Type B pancreatic cell (in vitro differentiated cells): ENCODE measurements around the gene LHFPL2. TPM values are rescaled to one million over a fixed set of nuclear protein-coding genes. Genes with fewer than 3 reads are reported as not detected.
A peak's percentile ranks its signal among the peaks of the same experiment; 100 is the strongest.

Source experiments
- DNase-seq: peaks from one replicate; pipeline ENCODE4 v3.0.0; 2021; ENCODE audit warnings: mixed read lengths; ENCODE audit not compliant: unreplicated experiment; ENCODE audit errors: extremely low spot score
- H3K27ac Mint-ChIP-seq: 2 replicates; pipeline ENCODE4 v1.8.0; 2021; ENCODE audit warnings: mild to moderate bottlenecking, mixed read lengths
- H3K27me3 Mint-ChIP-seq: 2 replicates; pipeline ENCODE4 v1.8.0; 2021; ENCODE audit warnings: mixed read lengths
- H3K36me3 Mint-ChIP-seq: 2 replicates; pipeline ENCODE4 v1.8.0; 2021; ENCODE audit warnings: mixed read lengths
- H3K4me1 Mint-ChIP-seq: one replicate; pipeline ENCODE4 v1.8.0; 2021; ENCODE audit warnings: mixed read lengths; ENCODE audit not compliant: unreplicated experiment
- H3K4me3 Mint-ChIP-seq: 2 replicates; pipeline ENCODE4 v1.8.0; 2021; ENCODE audit warnings: mild to moderate bottlenecking, mixed read lengths
- H3K9me3 Mint-ChIP-seq: 2 replicates; pipeline ENCODE4 v1.8.0; 2021; ENCODE audit warnings: mixed read lengths
- CTCF ChIP-seq: fragments of 200-600 bp; sonication (generic); conservative IDR thresholded peaks from 2 replicates; pipeline ENCODE4 v1.5.0; 2021; ENCODE audit warnings: antibody characterized with exemption, mild to moderate bottlenecking
- total RNA-seq: library from RNA; stranded (reverse); gene quantifications from 2 replicates; pipeline ENCODE4 v1.2.1, GENCODE V29; 2021; ENCODE audit warnings: low replicate concordance

Gene LHFPL2
- total RNA-seq, 1 donor from 2014 or later = 35.3 TPM

GRCh38 chr5:78644129-78644528, 4.4 kb downstream of the LHFPL2 start:
- no peak for TF ChIP-seq CTCF
- Mint-ChIP-seq H3K4me1 (peaks cover 53% of the 10 kb centered on the region), H3K36me3 (peaks cover 27% of the 10 kb centered on the region), H3K4me3 (no peak overlapping the region), H3K27ac (no peak overlapping the region), H3K9me3 (no peaks in the 10 kb centered on the region), H3K27me3 (no peaks in the 10 kb centered on the region)
- DNase-seq = no peak

DNA sequence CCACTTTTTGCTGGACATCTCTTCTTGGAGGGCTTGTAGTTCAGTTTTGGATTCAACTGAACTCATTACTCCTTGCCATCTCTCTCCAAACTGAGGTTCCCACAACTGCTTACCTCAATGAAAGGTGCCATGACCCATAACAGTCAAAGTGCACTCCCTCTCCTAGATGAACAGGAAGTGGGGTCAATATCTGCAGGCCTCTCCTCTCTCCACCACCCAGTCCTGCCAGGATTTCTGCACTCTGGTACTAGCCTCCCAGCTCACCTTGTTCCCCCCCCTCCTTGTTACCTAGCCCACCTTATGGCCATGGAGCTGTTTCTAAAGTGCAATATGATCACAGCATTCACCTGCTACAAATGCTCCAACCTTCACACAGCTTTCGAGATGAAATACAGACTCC, 5.9 kb downstream of the LHFPL2 start:
- no peak for TF ChIP-seq CTCF
- Mint-ChIP-seq H3K27me3 (no peaks in the 10 kb centered on the region), H3K9me3 (no peaks in the 10 kb centered on the region), H3K4me1 (peaks cover 60% of the 10 kb centered on the region), H3K27ac (peak overlapping the region; percentile 26), H3K36me3 (peaks cover 27% of the 10 kb centered on the region), H3K4me3 (peak overlapping the region; percentile 40)
- no peak for DNase-seq

DNA sequence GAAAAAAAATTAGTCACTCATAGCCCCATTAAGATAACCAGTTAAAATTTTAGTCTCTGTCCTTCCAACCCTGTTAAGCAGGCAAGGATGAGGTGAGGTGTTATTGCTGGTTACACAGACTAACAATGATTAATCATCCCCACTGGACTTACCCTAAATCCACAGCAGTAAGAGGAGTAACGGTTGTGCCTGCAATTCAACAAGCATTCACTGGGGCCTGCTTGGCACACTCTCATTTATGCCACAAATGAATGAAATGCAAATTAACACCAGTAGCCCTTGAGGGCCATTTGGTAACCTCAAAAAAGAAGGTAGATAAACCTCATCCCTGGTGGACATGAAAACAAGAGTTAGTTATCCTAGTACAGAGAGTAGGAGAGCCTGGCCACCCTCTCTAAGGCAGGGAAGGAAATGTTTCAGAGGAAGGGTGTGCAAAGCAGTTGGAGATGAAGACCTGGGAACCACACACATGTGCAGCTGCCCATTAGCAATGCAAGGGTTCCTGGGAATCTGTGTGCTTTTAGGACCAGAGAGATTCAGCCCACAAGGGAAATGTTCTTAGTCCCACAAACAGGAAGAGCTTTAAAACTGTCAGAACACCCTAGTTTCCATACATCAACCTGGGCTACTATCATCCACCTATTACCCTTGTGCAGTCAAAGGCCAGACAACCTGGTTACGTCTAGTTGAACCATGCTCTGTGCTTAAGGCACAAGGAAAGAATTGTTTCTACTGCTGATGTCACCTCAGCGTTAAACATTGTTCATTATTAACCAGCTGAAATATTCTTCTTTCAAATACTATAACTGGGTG, 7.7 kb downstream of the LHFPL2 start:
- H3K4me1 Mint-ChIP-seq = peaks cover 60% of the 10 kb centered on the region
- H3K27me3 Mint-ChIP-seq = no peaks in the 10 kb centered on the region

GRCh38 chr5:78639791-78640190, 8.8 kb downstream of the LHFPL2 start:
- Mint-ChIP-seq H3K4me1 (peaks cover 65% of the 10 kb centered on the region), H3K9me3 (peaks cover 10% of the 10 kb centered on the region), H3K27ac (peak overlapping the region; percentile 20), H3K27me3 (no peaks in the 10 kb centered on the region), H3K36me3 (peaks cover 36% of the 10 kb centered on the region), H3K4me3 (peak overlapping the region; percentile 58)
- no peak for TF ChIP-seq CTCF
- DNase-seq = no peak

More for the DNA sequence above, 7.7 kb downstream of the LHFPL2 start:
- DNase-seq = no peak
- TF ChIP-seq CTCF = no peak
- Mint-ChIP-seq H3K36me3 (peaks cover 32% of the 10 kb centered on the region), H3K9me3 (peaks cover 9% of the 10 kb centered on the region), H3K27ac (peak overlapping the region; percentile 14), H3K4me3 (peak overlapping the region; percentile 58)

DNA sequence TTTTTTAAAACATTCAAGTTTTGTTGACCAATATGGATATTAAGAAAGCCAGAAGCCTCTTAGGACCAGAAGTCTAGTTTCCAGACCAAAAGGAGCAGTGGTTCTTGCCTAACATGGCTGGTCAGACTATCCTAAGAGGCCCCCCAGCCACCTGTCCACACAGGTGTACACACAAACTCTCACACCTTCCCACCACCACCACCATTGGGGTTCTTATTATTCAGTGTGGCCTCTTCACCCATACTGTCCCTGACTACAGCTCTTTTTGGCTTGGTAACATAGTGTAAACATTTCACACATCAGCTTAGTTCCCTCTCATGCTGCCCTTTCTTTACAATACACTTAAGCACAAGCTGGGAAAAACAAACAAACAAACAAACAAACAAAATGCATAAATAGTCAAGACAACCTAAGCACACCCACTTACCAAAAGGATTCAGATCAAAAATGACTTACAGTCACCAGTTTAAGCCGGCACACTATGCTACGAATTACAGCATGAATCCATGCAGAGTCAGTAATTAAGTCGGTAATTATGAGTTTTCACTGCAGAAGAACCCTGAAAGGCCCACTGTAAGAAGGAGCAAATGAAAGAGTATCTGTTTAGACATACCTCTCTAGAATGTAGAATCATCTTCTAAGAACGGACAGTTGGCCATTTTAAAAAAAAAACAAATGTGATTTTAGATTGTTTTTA, 9.5 kb downstream of the LHFPL2 start:
- peaks cover 34% of the 10 kb centered on the region for H3K36me3 Mint-ChIP-seq
- H3K4me1 Mint-ChIP-seq = peaks cover 65% of the 10 kb centered on the region
- no peak overlapping the region for H3K27ac Mint-ChIP-seq
- peaks cover 10% of the 10 kb centered on the region for H3K9me3 Mint-ChIP-seq
- no peak for DNase-seq
- peak overlapping the region; percentile 12 for H3K4me3 Mint-ChIP-seq
- H3K27me3 Mint-ChIP-seq = peaks cover 3% of the 10 kb centered on the region
- no peak for TF ChIP-seq CTCF
